DND-41 (cell line): Measurements from ENCODE around the gene ATP6V1G1.

ENCODE experiments used
- EZH2 ChIP-seq: IDR thresholded peaks from 3 replicates; pipeline ENCODE4 v1.6.1; 2012; ENCODE audit warnings: borderline replicate concordance, low read depth, mild to moderate bottlenecking, moderate library complexity, low read length, inconsistent platforms; ENCODE audit not compliant: severe bottlenecking
- TF ChIP-seq, protein P1 (sequence below): IDR thresholded peaks from 2 replicates; pipeline ENCODE4 v1.5.1; 2012; ENCODE audit warnings: borderline replicate concordance, low read length, moderate library complexity, mild to moderate bottlenecking; ENCODE audit not compliant: poor library complexity, severe bottlenecking; ENCODE audit errors: extremely low read depth

DNA sequence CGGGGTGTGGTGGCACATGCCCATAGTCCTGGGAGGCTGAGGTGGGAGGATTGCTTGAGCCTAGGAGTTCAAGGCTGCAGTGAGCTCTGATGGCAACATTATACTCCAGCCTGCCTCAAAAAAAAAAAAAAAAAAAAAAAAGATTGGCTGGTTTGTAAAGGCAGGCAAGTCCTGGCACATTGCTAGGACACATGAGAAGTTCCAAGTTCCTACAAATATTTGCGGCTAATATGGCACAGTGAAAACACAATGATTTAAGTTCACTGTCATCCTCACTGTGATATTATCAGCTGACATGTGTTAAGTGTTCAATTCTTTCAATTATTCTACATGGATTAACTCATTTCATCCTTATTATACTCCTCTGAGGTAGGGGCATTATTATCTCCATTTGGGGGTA is 43.6 kb downstream of the ATP6V1G1 start:
- TF ChIP-seq, protein P1, sequence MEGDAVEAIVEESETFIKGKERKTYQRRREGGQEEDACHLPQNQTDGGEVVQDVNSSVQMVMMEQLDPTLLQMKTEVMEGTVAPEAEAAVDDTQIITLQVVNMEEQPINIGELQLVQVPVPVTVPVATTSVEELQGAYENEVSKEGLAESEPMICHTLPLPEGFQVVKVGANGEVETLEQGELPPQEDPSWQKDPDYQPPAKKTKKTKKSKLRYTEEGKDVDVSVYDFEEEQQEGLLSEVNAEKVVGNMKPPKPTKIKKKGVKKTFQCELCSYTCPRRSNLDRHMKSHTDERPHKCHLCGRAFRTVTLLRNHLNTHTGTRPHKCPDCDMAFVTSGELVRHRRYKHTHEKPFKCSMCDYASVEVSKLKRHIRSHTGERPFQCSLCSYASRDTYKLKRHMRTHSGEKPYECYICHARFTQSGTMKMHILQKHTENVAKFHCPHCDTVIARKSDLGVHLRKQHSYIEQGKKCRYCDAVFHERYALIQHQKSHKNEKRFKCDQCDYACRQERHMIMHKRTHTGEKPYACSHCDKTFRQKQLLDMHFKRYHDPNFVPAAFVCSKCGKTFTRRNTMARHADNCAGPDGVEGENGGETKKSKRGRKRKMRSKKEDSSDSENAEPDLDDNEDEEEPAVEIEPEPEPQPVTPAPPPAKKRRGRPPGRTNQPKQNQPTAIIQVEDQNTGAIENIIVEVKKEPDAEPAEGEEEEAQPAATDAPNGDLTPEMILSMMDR: no peak
- TF ChIP-seq EZH2: no peak
